Eye (tissue), 1 donor: ENCODE results near the gene AMOTL1.
"Not testable (repeated sequence)": the region's sequence is repeated elsewhere in the genome, so short reads cannot be mapped to it uniquely, and the experiment has no call there.

ENCODE experiments used
- DNase-seq: peaks from one replicate; pipeline ENCODE4 v3.0.0-alpha.2; 2015

The AMOTL1 gene

DNA sequence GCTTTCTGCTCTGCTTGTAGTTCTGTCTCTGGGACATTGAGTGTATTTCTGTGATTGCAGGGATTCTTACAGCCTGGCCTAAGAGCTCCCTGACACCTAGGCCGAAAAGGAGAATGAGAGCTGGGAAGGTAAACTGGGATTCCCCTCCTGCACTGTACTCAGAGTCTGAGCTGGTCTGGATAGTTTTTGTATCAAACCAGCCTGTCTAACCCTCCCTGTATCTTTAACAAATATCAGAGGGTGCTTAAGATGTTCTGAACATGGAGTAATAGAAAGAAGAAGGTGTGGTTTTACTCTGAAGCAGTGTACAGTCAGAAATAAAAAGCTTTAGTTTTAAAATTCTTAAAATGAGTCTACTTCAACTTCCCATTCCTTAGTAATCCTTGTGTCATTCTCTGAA, 57.3 kb downstream of the AMOTL1 start:
- no peak for DNase-seq

- no peak for DNase-seq
Measured at GRCh38 chr11:94826415-94826814, 58.3 kb downstream of the AMOTL1 start.

GRCh38 chr11:94828088-94828487, 59.9 kb downstream of the AMOTL1 start:
- DNase-seq: no peak

- DNase-seq: no peak
Measured at GRCh38 chr11:94830722-94831510, 62.8 kb downstream of the AMOTL1 start.

DNA sequence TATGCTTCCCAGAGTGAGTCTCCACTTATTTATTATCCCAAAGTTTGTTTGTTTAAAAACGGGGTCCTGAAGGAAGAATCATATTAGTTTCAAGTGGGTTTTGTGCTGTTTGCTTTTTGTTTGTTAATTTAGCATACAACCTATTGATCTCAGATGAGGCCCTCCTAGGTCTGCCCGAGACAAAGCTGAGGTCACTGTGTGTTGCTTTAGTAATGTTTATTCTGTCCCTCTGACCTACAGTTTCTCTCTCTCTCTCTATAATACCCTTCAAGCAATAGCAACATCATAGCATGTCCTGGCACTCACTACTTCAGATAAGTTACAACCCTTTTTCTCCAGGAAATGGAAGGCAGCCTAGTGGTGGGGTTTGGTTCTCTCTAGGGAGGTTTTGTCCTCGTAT, 63.4 kb downstream of the AMOTL1 start:
- DNase-seq: no peak

DNA sequence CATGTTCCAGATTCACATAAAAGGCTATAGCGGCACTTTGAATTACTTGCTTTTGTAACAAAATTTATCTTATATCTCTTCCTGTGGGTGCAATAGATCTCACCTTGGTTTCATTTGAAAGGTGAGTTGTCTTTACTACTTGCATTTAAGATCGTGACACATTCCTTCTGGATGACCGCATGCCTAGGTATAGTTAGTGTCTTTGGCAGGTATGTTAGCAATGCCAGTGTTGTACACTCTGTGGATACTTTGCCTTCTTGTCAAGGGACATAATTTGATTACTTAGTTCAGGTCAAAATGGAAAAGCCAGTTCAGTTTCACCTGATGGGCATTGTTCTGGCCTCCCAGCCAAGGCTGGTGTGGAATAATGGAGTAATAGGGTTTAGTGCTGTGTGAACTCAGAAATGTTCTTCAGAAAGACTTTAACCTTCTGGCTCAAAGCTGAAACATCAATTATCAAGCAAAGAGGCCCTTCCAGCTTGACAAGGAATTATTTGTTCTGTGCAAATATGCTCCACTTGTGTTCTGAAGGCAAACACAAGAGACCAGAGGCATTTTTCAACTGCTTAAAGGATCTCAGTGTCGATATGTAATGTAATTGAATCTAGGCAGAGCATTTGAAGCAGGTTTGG, 64.6 kb downstream of the AMOTL1 start:
- DNase-seq: no peak

- DNase-seq: peak; percentile 33
Measured at GRCh38 chr11:94834911-94835593, 66.9 kb downstream of the AMOTL1 start.

DNA sequence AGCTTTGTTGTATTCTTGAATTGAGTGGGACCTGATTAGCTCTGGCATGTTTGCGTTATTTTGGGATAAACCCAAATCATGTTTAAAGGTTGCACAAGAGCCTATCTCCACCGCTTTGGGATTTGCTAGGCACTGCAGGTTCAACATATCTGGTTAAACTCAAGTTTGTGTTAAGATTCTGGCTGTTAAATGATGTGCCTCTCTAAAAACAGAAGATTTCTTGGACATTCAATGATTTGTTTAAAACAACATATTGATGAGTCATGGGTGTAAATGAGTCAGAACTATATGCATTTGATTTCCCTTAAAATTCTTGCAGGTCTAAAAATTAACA, 67.4 kb downstream of the AMOTL1 start:
- DNase-seq: no peak

GRCh38 chr11:94837317-94837716, 69.2 kb downstream of the AMOTL1 start:
- DNase-seq: no peak

GRCh38 chr11:94838027-94838731, 70.0 kb downstream of the AMOTL1 start:
- no peak for DNase-seq

DNA sequence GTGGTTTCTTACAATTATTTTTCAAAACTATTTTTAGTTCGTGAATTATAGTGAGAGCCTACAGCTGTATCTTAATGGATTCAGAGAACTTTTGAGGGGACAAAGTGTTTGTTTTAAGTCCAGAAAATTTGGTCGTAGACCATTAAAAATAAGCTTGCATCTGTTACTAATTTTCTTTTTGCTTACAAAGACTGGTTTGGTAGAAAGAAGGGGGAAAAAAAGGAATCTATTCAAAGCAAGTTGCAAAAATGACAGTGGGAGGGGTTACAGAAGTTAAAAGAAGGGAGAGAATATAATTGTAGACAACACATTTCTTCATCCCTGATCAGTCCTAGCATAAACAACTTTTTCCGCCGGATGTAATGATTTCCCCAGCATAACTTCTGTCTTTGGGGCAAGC, 72.1 kb downstream of the AMOTL1 start:
- peak; percentile 35 for DNase-seq

- DNase-seq: no peak
Measured at GRCh38 chr11:94844031-94844430, 75.9 kb downstream of the AMOTL1 start.

- no peak for DNase-seq
Measured at GRCh38 chr11:94845622-94846021, 77.5 kb downstream of the AMOTL1 start.

DNA sequence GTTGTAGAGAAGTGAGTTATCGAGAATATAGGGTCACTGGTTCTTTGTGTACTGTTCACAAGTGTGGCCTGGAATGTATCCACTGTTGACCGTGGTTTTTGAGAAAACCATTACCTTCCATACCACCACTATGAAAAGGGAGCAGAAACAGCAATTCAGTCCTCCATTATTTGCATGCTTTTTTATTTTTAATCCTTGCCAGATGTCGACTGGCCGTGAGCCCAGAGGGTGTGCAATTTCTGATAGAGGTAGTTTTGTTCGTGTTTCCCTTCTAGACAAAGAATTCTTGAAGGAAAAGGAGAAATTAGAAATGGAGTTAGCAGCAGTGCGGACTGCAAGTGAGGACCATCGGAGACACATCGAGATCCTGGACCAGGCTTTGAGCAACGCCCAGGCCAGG, 81.7 kb downstream of the AMOTL1 start:
- peak; percentile 76 for DNase-seq

- no peak for DNase-seq
Measured at GRCh38 chr11:94851864-94852636, 83.9 kb downstream of the AMOTL1 start.

DNA sequence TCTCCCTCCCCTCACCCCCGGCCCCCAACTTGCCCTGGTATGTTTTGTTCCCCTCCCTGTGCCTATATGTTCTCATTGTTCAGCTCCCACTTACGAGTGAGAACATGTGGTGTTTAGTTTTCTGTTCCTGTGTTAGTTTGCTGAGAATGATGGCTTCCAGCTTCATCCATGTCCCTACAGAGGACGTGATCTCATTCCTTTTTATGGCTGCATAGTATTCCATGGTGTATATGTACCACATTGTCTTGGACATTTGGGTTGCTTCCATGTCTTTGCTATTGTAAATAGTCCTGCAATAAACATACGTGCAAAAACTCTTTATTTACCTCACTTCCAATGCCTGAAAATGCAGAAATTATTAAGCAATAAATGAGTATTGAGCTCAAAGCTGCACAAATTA, 85.1 kb downstream of the AMOTL1 start:
- not testable (repeated sequence) for DNase-seq

DNA sequence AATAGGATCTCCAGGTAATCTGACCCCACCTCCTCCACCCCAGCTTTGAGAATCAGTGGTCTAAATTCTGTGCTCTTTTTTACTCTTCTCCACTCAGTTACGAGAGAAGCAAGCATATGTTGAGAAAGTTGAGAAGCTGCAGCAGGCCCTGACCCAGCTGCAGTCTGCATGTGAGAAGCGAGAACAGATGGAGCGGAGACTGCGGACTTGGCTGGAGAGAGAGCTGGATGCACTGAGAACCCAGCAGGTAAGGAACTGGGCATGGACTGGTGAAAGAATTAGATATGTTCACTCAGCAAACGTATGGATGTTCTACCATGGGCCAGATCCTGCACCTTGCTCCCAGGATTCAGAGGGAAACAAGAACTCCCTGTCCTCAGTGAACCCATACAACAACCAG, 85.7 kb downstream of the AMOTL1 start:
- no peak for DNase-seq

DNA sequence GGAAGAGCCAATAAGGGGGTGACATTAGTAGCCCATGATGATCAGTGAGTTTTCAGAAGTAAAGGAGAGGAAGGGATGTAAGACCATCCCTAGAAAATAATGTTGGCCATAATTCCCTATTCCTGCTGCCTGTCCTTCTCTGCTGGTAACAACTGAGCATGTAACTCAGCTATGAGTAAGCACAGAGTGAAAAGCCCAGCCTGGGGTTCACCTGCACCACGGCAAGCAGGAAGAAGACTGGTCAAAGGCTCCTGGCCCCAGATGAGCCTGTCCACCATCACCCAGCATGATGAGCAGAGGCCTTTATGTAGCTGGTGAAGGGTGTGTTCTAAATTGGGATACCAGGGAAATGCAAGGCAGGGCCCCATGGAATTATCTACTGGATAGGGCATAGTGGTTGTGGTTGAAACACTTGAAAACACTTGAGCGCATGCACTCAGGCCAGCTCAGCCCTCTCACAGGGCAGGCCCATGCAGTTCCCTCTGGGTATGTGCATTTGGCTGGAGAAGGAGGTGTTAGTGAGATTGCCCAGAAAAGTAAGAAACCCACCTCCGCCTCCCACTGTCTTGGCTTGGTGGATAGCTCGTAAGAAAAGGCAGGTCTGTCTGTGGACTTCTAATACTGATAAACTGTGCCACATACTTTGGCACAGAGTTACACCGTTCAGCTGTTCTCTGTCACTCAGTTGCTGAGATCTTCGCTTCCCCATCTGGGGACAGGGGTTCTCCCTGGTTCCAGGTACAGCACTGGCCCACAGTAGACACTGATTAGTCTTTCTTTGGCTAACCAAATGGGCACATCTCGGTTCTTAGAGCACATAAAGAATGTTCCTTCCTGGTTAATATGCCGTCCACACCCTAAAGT, 86.8 kb downstream of the AMOTL1 start:
- DNase-seq: no peak

DNA sequence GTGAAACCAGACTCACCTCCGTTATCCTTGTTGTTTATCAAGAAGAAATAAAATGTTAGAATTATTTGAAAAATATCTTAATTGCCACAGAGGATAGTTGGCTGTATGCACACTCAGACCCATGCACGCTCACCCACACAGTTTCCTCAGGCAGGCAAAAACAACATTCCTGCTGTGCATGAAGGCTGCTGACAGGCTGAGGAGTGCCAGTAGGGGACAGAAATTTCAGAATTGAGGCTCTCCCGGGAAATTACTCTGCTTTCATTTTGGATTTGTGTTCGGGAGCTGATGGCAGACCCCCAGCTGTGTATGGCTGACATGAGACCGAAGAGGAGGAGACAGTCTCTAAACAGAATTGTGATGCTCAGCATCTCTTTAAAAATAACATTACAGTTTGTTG, 87.5 kb downstream of the AMOTL1 start:
- no peak for DNase-seq

- DNase-seq: no peak
Measured at GRCh38 chr11:94856443-94856842, 88.3 kb downstream of the AMOTL1 start.

- DNase-seq: no peak
Measured at GRCh38 chr11:94857337-94857736, 89.2 kb downstream of the AMOTL1 start.
